ENCODE data around the gene FOXD4L6.
"Not testable (repeated sequence)": the region's sequence is repeated elsewhere in the genome, so short reads cannot be mapped to it uniquely, and the experiment has no call there.

FOXD4L6 gene

GRCh38 chr9:41128581-41128980 lies at the start of gene FOXD4L6:
Gene FOXD4L6, minus strand, starts transcription at chr9:41128681. Its CDS starts 298 bp downstream, at chr9:41128383.
- DNase-seq (ENCODE audit: low read depth): not testable (repeated sequence)

DNA sequence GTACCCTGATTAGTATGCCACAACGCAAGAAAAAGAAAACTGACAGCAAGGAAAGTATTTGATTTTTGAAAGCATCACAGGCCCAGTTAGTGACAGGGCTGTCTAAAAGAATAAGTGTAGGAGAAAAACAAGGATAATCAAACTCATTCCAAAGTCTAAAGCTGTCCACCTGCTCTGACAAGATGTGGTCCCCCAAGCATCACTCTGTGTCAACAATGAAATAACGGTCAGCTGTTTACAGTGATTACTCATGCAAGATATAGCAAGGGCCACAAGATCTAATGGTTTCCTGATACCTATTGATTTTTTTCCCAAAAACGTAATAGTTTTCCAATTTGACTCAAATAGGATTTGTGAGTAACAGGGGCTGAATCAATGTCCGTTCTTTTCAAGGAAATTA lies 46.5 kb upstream of the FOXD4L6 start:
- not testable (repeated sequence) for DNase-seq (ENCODE audit: low read depth)

DNA sequence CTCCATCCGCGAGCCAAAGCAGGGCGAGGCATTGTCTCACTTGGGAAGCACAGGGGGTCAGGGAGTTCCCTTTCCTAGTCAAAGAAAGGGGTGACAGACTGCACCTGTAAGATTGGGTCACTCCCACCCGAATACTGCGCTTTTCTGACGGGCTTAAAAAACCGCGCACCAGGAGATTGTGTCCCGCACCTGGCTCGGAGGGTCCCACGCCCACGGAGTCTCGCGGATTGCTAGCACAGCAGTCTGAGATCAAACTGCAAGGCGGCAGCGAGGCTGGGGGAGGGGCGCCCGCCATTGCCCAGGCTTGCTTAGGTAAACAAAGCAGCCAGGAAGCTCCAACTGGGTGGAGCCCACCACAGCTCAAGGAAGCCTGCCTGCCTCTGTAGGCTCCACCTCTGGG lies 21.6 kb upstream of the FOXD4L6 start:
- not testable (repeated sequence) for DNase-seq (ENCODE audit: low read depth)

- DNase-seq (ENCODE audit: low read depth): not testable (repeated sequence)
Observed at GRCh38 chr9:41141878-41142277, 13.4 kb upstream of the FOXD4L6 start.

GRCh38 chr9:41126746-41127446 lies 1.6 kb downstream of the FOXD4L6 start:
- not testable (repeated sequence) for DNase-seq (ENCODE audit: low read depth)

- DNase-seq (ENCODE audit: low read depth): not testable (repeated sequence)
Observed at GRCh38 chr9:41125936-41126335, 2.5 kb downstream of the FOXD4L6 start.

DNA sequence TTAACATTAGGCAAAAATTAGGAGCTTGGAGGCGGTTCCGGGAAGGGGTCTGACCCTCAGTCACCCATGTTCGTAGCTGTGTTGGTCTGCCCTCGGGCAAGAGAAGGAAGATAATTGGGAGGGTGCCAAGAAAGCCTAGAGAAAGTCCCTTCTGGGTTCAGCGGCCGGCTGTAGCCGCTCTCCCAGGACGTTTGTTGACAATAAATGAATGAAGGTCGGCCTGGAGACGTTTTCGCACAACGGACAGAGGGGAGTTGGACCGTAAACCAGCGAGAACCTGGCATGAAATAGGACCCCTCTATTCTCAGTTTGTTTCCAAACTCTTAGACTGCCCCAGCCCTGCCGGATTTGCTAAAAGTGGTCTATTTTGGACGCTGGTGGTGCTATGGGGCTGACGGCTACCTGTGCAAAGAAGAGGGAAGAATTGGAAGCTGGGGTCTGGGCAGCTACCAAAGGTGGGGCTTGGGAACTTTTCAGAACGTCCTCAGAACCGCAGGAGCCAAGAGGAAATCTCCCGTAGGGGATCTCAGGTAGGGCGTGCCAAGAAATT lies 3.3 kb downstream of the FOXD4L6 start:
- not testable (repeated sequence) for DNase-seq (ENCODE audit: low read depth)

GRCh38 chr9:41124250-41125108 lies 4.0 kb downstream of the FOXD4L6 start:
- not testable (repeated sequence) for DNase-seq (ENCODE audit: low read depth)

GRCh38 chr9:41123812-41124211 lies 4.7 kb downstream of the FOXD4L6 start:
- DNase-seq (ENCODE audit: low read depth): not testable (repeated sequence)

DNA sequence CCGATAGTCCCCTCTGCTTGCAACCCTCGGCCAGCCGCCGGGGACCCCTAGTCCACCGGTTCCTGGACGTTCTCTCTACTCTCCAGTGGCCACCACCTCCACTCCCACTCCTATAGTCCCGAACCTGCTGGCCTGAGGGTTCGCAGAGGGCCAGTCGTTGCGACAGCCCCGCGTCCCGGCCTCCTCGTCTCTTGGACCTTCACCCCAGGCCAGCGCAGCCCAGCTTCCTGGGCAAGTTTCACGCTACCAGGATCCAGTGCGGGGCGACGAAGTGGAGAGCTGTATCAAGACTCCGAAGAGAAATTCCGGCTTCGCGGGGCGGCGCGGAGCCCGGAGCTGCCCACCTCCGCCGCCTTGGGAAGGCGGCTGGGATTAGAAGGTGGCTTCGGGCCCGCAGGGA lies 5.1 kb downstream of the FOXD4L6 start:
- DNase-seq (ENCODE audit: low read depth): not testable (repeated sequence)

GRCh38 chr9:41120696-41121095 lies 7.8 kb downstream of the FOXD4L6 start:
- DNase-seq (ENCODE audit: low read depth): not testable (repeated sequence)

DNA sequence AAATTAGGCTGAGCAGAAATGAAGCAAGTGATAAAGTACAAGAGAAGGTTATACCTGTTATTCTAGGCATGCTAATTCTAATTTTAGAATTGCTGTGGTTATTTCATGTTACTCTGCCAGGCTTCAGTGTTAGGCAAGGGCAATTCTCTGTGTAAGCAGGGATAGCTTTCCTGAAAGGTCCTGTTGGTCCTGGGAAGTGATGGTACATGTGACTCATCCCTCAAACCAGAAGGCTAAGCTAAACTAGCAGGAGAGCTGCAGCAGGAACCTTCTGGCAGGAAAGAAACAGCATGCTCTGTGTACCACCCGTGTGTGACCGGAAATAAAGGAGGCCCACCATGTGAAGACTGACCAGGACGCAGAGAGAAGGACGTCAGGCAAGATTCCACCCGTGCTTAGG lies 8.8 kb downstream of the FOXD4L6 start:
- DNase-seq (ENCODE audit: low read depth): not testable (repeated sequence)

DNA sequence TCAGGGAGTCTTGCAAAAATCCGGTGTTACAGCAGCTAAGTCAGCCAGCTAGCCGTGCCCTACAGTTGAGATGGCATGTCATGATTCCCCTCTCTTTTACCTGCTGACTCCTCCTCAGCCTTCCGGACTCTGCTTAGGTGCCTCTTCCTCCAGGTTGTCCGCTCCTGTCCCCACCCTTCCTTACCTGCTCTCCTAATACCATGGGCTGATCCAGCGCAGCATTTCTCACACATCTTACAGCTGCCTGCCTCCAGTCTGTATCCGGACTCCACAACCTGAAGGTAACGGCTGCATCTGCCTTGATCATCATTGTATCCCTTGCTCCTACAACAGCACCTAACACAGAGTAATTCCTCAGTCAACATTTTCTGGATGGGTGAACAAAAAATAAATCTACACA lies 9.2 kb downstream of the FOXD4L6 start:
- not testable (repeated sequence) for DNase-seq (ENCODE audit: low read depth)

- DNase-seq (ENCODE audit: low read depth): not testable (repeated sequence)
Observed at GRCh38 chr9:41113348-41113747, 15.1 kb downstream of the FOXD4L6 start.

GRCh38 chr9:41111414-41111813 lies 17.1 kb downstream of the FOXD4L6 start:
- not testable (repeated sequence) for DNase-seq (ENCODE audit: low read depth)

DNA sequence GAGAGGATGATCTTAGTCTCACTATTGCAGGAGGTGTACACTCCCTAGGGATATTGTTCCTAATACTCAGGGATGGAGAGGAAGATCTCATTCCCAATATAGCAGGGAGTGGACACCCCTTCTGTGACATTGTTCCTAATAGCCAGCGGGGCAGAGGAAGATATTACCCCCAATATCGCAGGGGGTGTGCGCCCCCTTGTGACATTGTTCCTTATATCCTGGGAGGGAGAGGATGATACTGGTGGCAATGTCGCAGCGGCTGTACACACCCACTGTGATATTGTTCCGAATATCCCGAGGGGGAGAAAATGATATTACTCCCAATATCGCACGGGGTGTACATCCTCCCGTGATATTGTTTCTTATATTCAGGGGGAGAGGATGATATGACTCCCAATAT lies 17.6 kb downstream of the FOXD4L6 start:
- DNase-seq (ENCODE audit: low read depth): not testable (repeated sequence)

GRCh38 chr9:41109253-41109652 lies 19.2 kb downstream of the FOXD4L6 start:
- DNase-seq (ENCODE audit: low read depth): not testable (repeated sequence)

DNA sequence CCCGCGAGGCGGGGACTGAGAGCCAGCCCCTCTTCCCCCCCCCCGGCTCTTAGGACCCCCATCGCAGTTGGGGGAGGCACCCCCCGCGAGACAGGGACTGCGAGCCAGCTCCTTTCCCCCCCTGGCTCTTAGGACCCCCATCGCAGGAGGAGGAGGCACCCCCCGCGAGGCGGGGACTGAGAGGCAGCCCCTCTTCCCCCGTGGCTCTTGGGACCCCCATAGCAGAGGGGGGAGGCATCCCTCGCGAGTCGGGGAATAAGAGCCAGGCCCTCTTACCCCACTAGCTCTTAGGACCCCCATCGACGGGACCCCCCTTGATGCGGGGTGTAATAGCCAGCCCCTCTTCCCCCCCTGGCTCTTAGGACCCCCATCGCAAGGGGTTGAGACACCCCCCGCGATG lies 19.7 kb downstream of the FOXD4L6 start:
- DNase-seq (ENCODE audit: low read depth): not testable (repeated sequence)

DNA sequence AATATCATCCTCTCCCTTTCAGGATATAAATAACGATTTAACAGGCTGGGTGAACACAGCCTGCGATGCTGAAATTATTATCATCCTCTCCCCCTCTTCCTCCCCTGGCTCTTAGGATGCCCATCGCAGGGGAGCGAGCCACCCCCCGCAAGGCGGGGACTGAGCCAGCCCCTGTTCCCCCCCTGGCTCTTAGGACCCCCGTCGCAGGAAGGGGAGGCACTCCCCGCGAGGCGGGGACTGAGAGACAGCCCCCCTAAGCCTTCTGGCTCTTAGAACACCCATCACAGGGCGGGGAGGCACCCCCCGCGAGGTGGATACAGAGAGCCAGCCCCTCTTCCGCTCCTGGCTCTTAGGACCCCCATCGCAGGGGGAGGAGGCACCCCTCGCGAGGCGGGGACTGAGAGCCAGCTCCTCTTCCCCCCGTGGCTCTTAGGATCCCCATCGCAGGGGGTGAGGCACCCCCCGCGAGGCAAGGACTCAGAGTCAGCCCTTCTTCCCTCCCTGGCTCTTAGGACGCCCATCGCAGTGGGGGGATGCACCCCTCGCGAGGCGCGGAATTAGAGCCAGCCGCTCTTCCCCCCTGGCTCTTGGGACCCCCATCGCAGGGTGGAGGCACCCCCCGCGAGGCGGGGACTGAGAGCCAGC lies 21.9 kb downstream of the FOXD4L6 start:
- not testable (repeated sequence) for DNase-seq (ENCODE audit: low read depth)

- DNase-seq (ENCODE audit: low read depth): not testable (repeated sequence)
Observed at GRCh38 chr9:41105557-41106253, 22.8 kb downstream of the FOXD4L6 start.

DNA sequence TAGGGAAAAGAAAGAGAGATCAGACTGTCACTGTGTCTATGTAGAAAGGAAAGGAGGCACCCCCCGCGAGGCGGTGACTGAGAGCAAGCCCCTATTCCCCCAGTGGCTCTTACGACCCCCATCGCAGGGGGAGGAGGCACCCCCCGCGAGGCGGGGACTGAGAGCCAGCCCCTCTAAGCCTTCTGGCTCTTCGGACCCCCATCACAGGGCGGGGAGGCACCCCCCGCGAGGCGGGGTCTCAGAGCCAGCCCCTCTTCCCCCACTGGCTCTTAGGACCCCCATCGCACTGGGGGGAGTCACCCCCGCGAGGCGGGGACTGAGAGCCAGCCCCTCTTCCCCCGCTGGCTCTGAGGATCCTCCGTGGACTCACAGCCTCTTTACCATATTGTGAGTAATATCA lies 23.9 kb downstream of the FOXD4L6 start:
- not testable (repeated sequence) for DNase-seq (ENCODE audit: low read depth)
